SJSA1 (cell line): ENCODE results near the gene ZNF541. TPM values are rescaled to one million over a fixed set of nuclear protein-coding genes. Genes with fewer than 3 reads are reported as not detected.
"Not testable (repeated sequence)": the region's sequence is repeated elsewhere in the genome, so short reads cannot be mapped to it uniquely, and the experiment has no call there.

Source experiments
- DNase-seq, 2 experiments: peaks; one replicate each; pipeline ENCODE4 v3.0.0-alpha.2; 2015 to 2020; ENCODE audit warnings: low spot score in 2 of 2, low read depth in 1 of 2
- H3K27ac ChIP-seq: fragments of 250-450 bp; sonication (Bioruptor Pico); 2 replicates; pipeline ENCODE4 v1.5.1; 2020; ENCODE audit warnings: mild to moderate bottlenecking, moderate library complexity
- H3K27me3 ChIP-seq: fragments of 250-450 bp; sonication (Bioruptor Pico); replicated peaks from 2 replicates; pipeline ENCODE4 v1.5.1; 2020; ENCODE audit warnings: mild to moderate bottlenecking, moderate library complexity
- H3K36me3 ChIP-seq: fragments of 250-450 bp; sonication (Bioruptor Pico); 2 replicates; pipeline ENCODE4 v1.5.1; 2020; ENCODE audit warnings: mild to moderate bottlenecking
- H3K4me1 ChIP-seq: fragments of 250-450 bp; sonication (Bioruptor Pico); replicated peaks from 2 replicates; pipeline ENCODE4 v1.6.1; 2021; ENCODE audit warnings: mild to moderate bottlenecking
- H3K4me3 ChIP-seq: fragments of 250-450 bp; sonication (Bioruptor Pico); 2 replicates; pipeline ENCODE4 v1.5.1; 2020; ENCODE audit warnings: mild to moderate bottlenecking
- H3K9me3 ChIP-seq: fragments of 250-450 bp; sonication (Bioruptor Pico); replicated peaks from 2 replicates; pipeline ENCODE4 v1.5.1; 2020; ENCODE audit warnings: mild to moderate bottlenecking
- total RNA-seq: library from RNA; depleted of rRNA; stranded (reverse); fragments of >200 nt; shearing (Covaris generic); gene quantifications from 2 replicates; pipeline ENCODE4 v1.2.3, GENCODE V29; 2014

The ZNF541 gene
- total RNA-seq, 1 experiment from 2014 or later, result not detected

DNA sequence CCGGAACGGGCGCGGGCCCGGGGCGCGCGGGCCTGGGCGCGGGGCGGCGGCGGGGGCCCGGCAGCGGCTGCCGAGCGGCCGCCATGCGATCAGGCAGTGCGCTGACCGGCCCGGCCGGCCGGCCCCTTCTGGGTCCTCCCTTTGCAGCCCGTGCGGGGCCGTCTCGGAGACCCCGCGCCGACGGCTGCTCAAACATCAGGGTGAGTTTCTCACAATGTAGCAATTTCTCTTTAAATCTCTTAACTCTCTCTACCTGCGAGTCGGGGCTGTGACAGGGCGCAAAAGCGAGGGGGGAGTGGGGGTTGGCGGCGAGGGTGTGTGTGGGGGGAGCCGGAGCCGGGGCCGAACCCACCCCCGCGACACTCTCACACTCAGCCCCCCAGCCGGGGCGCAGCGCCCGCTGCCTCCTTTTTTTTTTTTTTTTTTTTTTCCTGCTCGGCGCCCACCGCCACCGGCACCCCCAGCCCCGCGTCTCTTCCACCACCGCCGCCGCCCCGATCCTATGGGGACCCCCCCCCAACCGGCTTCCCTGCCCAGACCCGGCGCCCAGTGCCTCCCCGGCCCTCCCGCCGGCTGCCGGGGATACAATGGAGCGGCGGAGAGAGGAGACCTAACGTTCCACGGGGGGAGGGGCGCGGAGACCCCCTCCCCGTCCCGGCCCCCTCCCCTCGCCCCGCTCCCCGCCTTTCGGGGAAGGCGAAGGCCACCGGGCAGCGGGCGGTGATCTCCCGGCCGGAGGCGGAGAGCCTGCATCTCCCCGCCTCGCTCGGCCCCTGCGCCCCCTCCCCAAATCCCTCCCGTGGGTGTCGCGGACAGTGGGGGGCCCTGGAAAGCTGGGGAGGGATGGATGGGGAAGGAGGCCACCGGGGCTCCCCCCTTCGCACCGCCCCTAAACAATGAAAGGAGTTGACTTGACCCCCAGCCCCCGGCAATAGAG lies 36.3 kb upstream of the ZNF541 start, which contains the start of gene BICRA:
Gene BICRA (plus strand): TSS at position 166 of the 937 bp plus-strand sequence. CDS start 64,441 bp downstream, outside the sequence.
- no peaks in the 10 kb centered on the region for H3K9me3 ChIP-seq
- H3K4me1 ChIP-seq, result peaks cover 38% of the 10 kb centered on the region
- H3K36me3 ChIP-seq, result peaks cover 26% of the 10 kb centered on the region
- H3K27me3 ChIP-seq, result no peaks in the 10 kb centered on the region
- H3K27ac ChIP-seq, result peak within 1 kb of the TSS; percentile 84
- DNase-seq, result peak; percentile 63 to 81
- H3K4me3 ChIP-seq, result peak within 1 kb of the TSS; percentile 89

DNA sequence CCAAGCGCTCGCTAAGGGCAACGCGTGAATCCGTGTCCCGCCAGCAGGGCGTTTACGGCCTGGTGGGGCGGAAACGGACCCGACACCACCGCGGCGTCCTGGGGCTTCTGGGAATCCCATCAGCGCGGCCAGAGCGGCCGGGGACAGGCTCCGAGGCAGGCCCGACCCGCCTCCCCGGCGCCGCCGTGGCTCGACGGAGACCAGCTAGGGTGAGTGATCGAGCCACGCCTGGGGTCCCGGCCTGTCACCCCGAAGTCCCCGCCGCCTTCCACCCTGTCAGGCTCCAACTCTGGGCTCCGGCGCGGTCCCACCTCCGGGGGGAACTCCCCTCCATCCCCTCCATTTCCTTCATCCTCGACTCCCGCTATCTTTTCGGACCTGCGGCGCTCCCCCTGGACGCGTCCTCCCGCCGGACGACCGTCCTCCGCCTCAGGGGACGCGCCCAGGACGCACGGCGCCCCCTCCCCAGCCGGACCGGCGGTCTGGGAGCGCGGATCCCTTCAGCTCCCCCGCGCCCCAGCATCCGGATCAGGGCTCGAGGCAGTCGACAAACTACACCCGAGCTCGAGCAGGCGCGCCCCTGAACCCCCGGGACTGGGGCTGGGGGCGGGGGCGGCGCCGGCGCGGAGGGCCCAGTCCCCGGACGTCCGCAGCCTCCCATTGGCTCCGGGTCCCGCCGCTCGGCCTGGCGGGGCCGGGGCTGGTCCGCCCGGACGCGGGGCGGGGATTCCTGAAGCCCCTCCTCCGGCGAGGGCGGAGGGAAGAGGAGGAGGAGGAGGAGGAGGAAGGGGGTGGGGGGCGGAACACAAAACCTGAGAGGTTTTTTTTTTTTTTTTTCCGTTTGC lies 35.3 kb upstream of the ZNF541 start:
- Histone ChIP-seq H3K36me3 (peaks cover 26% of the 10 kb centered on the region), H3K27ac (peak overlapping the region; percentile 84), H3K27me3 (no peaks in the 10 kb centered on the region), H3K4me3 (peak overlapping the region; percentile 89), H3K4me1 (peaks cover 29% of the 10 kb centered on the region), H3K9me3 (no peaks in the 10 kb centered on the region)
- peak; percentile 93 to 94 for DNase-seq

DNA sequence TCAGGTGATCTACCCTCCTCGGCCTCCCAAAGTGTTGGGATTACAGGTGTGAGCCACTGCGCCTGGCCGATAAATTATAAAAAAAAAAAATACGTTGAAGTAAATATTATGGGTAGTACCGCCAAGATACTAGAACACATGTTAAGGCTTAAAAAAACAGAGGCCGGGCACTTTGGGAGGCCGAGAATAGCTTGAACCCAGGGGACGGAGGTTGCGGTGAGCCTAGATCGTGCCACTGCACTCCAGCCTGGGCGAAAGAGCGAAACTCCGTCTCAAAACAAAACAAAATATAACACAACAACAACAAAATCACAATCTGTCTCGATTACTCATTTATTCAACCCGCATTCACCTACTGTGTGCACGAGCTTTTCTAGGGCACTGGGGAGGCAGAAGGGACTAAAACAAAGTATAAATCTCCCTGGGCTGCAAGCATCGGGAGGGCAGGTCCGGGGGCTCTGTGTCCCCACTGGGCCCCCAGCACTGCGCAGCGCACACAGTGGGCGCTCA lies 34.7 kb upstream of the ZNF541 start:
- Histone ChIP-seq H3K27ac (peak overlapping the region; percentile 84), H3K9me3 (no peaks in the 10 kb centered on the region), H3K27me3 (no peaks in the 10 kb centered on the region), H3K36me3 (peaks cover 26% of the 10 kb centered on the region), H3K4me3 (peak overlapping the region; percentile 89), H3K4me1 (peaks cover 22% of the 10 kb centered on the region)
- DNase-seq, result no peak

- Histone ChIP-seq H3K4me1 (peaks cover 7% of the 10 kb centered on the region), H3K9me3 (no peaks in the 10 kb centered on the region), H3K36me3 (peaks cover 11% of the 10 kb centered on the region), H3K27ac (no peak overlapping the region), H3K27me3 (no peaks in the 10 kb centered on the region), H3K4me3 (no peak overlapping the region)
- DNase-seq, result no peak
Observed at GRCh38 chr19:47603706-47604565, 31.0 kb upstream of the ZNF541 start.

- H3K4me3 ChIP-seq, result peak overlapping the region; percentile 43
- H3K36me3 ChIP-seq, result no peaks in the 10 kb centered on the region
- H3K27me3 ChIP-seq, result no peaks in the 10 kb centered on the region
- no peak overlapping the region for H3K27ac ChIP-seq
- peaks cover 14% of the 10 kb centered on the region for H3K4me1 ChIP-seq
- DNase-seq, result no peak
- H3K9me3 ChIP-seq, result no peaks in the 10 kb centered on the region
Observed at GRCh38 chr19:47601180-47601904, 28.4 kb upstream of the ZNF541 start.

- Histone ChIP-seq H3K27me3 (no peaks in the 10 kb centered on the region), H3K4me3 (peak overlapping the region; percentile 43), H3K9me3 (no peaks in the 10 kb centered on the region), H3K36me3 (no peaks in the 10 kb centered on the region), H3K4me1 (peaks cover 14% of the 10 kb centered on the region), H3K27ac (peak overlapping the region; percentile 71)
- peak; percentile 99 to 100 for DNase-seq
Observed at GRCh38 chr19:47600246-47601179, 27.6 kb upstream of the ZNF541 start.

DNA sequence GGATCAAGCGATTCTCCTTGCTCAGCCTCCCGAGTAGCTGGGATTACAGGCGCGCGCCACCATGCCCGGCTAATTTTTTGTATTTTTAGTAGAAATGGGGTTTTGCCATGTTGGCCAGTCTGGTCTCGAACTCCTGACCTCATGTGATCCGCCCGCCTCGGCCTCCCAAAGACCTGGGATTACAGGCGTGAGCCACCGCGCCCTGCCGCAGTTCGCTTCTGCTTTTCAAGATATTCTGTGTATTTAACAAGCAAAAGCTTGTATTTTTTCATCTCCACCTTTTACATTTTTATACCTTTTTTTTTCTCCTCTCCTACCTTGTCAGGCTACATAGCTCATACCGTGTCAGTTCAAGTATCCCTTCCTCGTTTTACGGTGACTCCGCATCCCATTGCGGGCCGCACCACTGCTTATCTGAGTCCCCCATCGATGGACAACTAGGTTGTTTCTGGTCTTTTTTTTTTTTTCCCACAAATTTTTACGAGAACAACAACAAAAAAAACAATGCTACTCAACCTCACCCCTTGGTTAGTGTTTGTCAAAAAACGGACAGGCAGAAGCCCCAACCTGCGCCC lies 26.8 kb upstream of the ZNF541 start:
- not testable (repeated sequence) for H3K27me3 ChIP-seq, H3K9me3 ChIP-seq, H3K36me3 ChIP-seq
- Histone ChIP-seq H3K4me1 (peaks cover 14% of the 10 kb centered on the region), H3K27ac (peak overlapping the region; percentile 71), H3K4me3 (peak overlapping the region; percentile 43)
- peak in 1 of 2 experiments; percentile 71 for DNase-seq

GRCh38 chr19:47598407-47599349 lies 25.7 kb upstream of the ZNF541 start:
- H3K36me3 ChIP-seq, result no peaks in the 10 kb centered on the region
- peak overlapping the region; percentile 71 for H3K27ac ChIP-seq
- H3K9me3 ChIP-seq, result no peaks in the 10 kb centered on the region
- H3K27me3 ChIP-seq, result no peaks in the 10 kb centered on the region
- H3K4me3 ChIP-seq, result peak overlapping the region; percentile 43
- peak; percentile 95 to 98 for DNase-seq
- peaks cover 14% of the 10 kb centered on the region for H3K4me1 ChIP-seq

DNA sequence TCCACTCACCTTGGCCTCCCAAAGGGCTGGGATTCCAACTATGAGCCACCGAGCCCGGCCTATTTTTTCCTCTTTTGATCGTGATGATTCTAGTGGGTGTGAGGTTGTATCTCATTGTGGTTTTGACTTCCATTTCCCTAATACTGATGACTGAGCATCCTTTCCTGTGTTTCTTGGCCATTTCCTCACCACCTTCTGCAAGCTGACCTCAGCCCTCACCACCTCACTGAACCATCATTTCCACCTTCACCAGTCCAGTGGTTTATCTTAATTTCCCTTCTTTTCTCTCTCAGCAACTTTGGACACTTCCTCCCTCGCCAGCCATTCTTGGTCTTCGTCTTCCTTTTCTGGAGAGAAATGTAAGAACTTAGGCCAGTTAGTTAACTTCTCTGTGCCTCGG lies 23.0 kb upstream of the ZNF541 start:
- no peaks in the 10 kb centered on the region for H3K27me3 ChIP-seq
- H3K4me3 ChIP-seq, result no peak overlapping the region
- peaks cover 14% of the 10 kb centered on the region for H3K4me1 ChIP-seq
- no peak overlapping the region for H3K27ac ChIP-seq
- H3K9me3 ChIP-seq, result no peaks in the 10 kb centered on the region
- no peak for DNase-seq
- no peaks in the 10 kb centered on the region for H3K36me3 ChIP-seq

GRCh38 chr19:47593860-47594259 lies 20.9 kb upstream of the ZNF541 start:
- peaks cover 7% of the 10 kb centered on the region for H3K4me1 ChIP-seq
- peaks cover 2% of the 10 kb centered on the region; the same call in 1 of the 2 replicates for H3K9me3 ChIP-seq
- H3K27ac ChIP-seq, result no peak overlapping the region
- H3K27me3 ChIP-seq, result no peaks in the 10 kb centered on the region
- H3K4me3 ChIP-seq, result no peak overlapping the region
- DNase-seq, result no peak
- H3K36me3 ChIP-seq, result no peaks in the 10 kb centered on the region
